NK-92 (cell line): Measurements from ENCODE around the gene RBP5.

Experiments
- DNase-seq: peaks from one replicate; lab custom pipeline; 2025; ENCODE audit not compliant: unreplicated experiment; lab: John Stamatoyannopoulos, UW

Gene RBP5

GRCh38 chr12:7102582-7102981 is 26.1 kb downstream of the RBP5 start:
- DNase-seq: no peak

GRCh38 chr12:7101694-7102131 is 27.0 kb downstream of the RBP5 start:
- DNase-seq: no peak

- no peak for DNase-seq
Measured at GRCh38 chr12:7101047-7101693, 27.5 kb downstream of the RBP5 start.

GRCh38 chr12:7100239-7100638 is 28.4 kb downstream of the RBP5 start:
- DNase-seq: no peak

- no peak for DNase-seq
Measured at GRCh38 chr12:7099290-7099996, 29.2 kb downstream of the RBP5 start.

GRCh38 chr12:7096979-7097378 is 31.7 kb downstream of the RBP5 start:
- no peak for DNase-seq

- DNase-seq: no peak
Measured at GRCh38 chr12:7096006-7096932, 32.4 kb downstream of the RBP5 start.

- DNase-seq: no peak
Measured at GRCh38 chr12:7093892-7094291, 34.8 kb downstream of the RBP5 start.

GRCh38 chr12:7093486-7093885 is 35.2 kb downstream of the RBP5 start:
- DNase-seq: no peak

- no peak for DNase-seq
Measured at GRCh38 chr12:7092986-7093460, 35.7 kb downstream of the RBP5 start.

- no peak for DNase-seq
Measured at GRCh38 chr12:7092229-7092985, 36.3 kb downstream of the RBP5 start, which contains the start of gene C1R. Gene C1R, minus strand, starts transcription at chr12:7092445. Its CDS starts 57 bp downstream, at chr12:7092388.

- DNase-seq: no peak
Measured at GRCh38 chr12:7091660-7092228, 36.9 kb downstream of the RBP5 start.

- DNase-seq: no peak
Measured at GRCh38 chr12:7091171-7091570, 37.5 kb downstream of the RBP5 start.

- no peak for DNase-seq
Measured at GRCh38 chr12:7090222-7090998, 38.3 kb downstream of the RBP5 start.

- no peak for DNase-seq
Measured at GRCh38 chr12:7089196-7089871, 39.4 kb downstream of the RBP5 start.

- DNase-seq: no peak
Measured at GRCh38 chr12:7083125-7083524, 45.6 kb downstream of the RBP5 start.

- DNase-seq: no peak
Measured at GRCh38 chr12:7081037-7081436, 47.7 kb downstream of the RBP5 start.

GRCh38 chr12:7079826-7080125 is 48.9 kb downstream of the RBP5 start:
- DNase-seq: no peak

GRCh38 chr12:7078163-7078562 is 50.5 kb downstream of the RBP5 start:
- no peak for DNase-seq
